HG03521 (cell line): ENCODE measurements around the gene SLC10A7.

Experiments
- ATAC-seq: cut with Tn5 transposase; IDR thresholded peaks from one replicate; pipeline ENCODE4 v1.9.1; 2021; ENCODE audit warnings: mild to moderate bottlenecking, moderate library complexity; ENCODE audit not compliant: unreplicated experiment

Gene SLC10A7

GRCh38 chr4:146265950-146266490 lies 255.7 kb downstream of the SLC10A7 start:
- ATAC-seq = no peak

DNA sequence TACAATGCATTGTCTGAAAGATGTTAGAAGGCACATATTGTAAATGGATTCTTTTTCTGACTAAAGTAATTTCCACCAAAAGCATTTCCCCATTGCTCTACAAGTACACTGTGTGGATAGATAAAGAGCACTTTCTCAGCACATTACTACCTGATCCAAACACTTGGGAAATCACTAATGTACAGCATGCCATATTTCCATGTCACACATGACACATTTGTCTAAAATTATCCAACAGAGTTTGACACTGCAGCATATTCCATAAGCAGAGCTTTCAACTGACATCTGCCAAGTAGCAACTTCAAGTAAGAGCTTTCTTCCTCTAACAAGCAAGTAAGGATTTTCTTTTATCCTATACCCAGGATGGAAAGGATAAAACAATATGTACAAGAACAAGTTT lies 257.9 kb downstream of the SLC10A7 start:
- ATAC-seq = no peak

DNA sequence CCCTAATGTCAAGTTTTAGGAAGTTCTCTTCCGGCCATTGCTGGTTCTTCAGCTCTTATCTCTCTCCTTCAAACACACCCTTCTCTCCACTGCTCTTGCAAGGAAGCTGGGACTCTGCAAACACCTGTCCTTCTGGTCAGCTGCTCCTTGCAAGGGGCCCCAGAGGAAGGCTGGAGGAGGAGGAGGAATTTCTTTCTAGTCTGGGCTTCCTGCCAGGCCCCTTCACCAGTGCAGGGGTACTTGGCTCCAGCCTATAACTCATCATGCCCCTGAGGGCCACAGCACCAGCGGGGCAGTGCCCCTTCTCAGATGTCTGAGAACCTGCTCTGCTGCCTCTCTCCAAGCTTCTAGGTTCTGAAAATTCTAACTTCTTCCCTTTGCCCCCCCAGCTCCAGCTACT lies 260.7 kb downstream of the SLC10A7 start:
- no peak for ATAC-seq

- ATAC-seq = no peak
Measured at GRCh38 chr4:146260521-146260920, 261.2 kb downstream of the SLC10A7 start.

DNA sequence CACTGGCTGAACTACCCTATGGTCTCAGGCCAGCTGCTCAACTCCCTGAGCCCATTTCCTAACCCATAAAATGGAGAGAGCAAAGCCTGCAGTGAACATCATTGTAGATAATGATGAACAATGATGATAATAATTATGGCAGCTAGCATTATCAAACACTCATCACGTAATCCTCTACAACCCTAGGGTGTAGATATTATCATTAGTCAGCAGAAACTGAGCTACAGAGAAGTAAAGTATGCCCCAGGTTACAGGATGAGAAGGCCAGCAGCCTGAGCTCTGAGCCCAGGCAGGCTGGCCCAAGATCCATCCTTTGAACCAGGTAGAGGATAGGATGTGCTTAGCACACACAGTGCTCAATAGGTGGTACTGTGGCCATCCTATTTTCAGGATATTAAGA lies 264.2 kb downstream of the SLC10A7 start:
- no peak for ATAC-seq

GRCh38 chr4:146256328-146256727 lies 265.4 kb downstream of the SLC10A7 start:
- no peak for ATAC-seq

GRCh38 chr4:146255874-146256273 lies 265.9 kb downstream of the SLC10A7 start:
- no peak for ATAC-seq

- ATAC-seq = no peak
Measured at GRCh38 chr4:146255463-146255862, 266.3 kb downstream of the SLC10A7 start.

DNA sequence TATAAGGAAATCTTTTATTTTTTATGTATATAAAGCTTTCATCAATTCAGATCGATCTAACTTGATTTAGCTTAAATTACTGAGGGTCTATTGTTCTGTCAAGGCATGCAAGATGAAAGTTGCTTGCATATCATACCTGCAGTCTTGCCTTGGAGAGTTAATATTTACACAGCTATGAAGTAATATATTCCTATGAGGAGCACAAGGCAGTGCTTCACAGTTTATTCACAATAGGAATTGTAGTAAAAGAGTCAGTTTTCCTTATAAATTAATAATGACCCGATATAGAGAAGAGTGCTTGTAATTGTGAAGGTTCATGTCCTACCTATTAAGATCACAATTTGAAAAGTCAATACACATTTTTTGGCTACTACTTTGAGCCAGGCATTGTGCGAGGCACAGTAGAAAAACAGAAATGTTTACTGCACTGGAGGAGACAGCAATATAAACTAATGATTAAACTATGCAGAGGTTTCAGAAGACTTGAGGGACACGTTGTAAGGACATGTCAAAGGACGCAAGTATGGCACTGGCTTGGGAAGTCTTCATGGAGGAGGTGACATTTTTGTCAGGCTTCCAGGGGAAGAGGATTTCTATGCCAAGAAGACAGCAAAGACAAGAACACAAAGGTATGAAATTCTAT lies 268.6 kb downstream of the SLC10A7 start:
- no peak for ATAC-seq

- ATAC-seq = no peak
Measured at GRCh38 chr4:146247356-146247755, 274.4 kb downstream of the SLC10A7 start.

GRCh38 chr4:146246381-146246780 lies 275.4 kb downstream of the SLC10A7 start:
- ATAC-seq = no peak

- ATAC-seq = no peak
Measured at GRCh38 chr4:146245850-146246249, 275.9 kb downstream of the SLC10A7 start.

DNA sequence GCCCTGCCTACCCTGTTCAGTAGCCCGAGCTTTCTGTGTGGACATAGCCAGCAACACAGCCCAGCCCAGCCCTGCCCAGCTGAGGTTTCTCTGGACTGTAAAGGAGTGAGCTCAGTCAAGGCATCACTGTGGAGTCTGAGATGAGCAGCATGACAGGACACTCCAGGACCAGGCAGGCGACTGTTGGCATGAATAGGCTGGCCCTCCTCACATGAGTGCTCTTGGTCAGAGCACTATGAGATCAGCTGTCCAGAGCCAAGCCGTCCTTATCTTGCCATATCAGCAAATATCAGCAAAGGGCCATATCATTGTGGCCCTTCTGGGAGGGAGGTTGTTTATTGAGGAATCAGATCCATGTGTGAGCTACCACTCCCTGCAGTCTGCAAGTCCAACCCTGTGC lies 276.5 kb downstream of the SLC10A7 start:
- no peak for ATAC-seq

- ATAC-seq = no peak
Measured at GRCh38 chr4:146244496-146244895, 277.2 kb downstream of the SLC10A7 start.

GRCh38 chr4:146243883-146244277 lies 277.9 kb downstream of the SLC10A7 start:
- no peak for ATAC-seq

DNA sequence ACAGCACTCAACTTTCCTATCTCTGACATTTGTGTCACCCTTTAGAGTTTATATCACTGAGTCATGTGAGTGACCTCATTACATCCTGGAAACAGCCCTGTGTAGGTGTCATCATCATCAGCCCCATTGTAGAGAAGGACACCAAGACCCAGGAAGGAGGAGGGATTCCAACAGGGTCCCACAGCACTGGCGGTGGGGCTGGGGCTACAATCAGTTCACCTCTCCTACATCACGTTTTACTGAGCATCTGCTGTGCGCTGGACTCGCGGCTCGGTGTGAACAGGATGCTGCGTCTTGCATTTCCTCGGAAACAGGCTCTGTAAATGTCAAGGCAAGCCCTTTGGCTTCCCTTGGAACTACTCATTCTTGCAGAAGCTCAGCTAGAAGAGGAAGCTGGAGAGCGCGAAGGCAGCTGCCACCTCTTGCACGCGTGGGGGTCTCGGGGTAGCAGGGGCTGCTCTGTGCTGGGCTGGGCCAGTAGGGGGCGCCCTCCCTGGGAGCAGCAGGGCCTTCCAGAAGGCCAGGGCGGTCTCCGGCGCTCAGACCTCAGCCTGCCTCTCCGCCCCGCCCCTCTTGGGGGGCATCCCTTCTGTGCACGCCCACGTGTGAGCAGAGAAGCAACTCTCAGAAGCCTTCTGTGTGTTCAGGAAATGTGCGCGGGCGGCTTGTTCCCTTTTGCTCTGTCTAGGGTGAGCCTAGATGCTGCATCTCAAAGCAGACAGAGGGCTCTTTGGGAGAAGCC lies 278.4 kb downstream of the SLC10A7 start:
- peak; percentile 84 for ATAC-seq

DNA sequence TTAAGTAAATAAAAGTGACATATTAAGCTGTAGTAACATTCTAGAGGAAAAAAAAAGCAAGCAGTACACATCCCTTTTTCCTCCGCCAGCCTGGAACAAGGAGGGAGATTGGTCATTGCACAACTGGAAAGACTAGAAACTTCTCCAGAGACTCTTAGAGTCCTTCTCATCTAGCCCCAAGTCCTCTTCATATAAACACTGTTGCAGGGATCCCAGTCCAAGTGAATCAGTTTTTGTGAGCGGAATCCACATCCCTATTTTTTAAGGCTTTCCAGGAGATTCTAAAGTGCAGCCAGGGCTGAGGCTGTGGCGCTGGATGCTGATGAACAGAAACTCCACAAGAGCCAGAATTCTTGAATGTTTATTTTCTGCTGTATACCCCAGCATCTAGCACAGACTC lies 283.6 kb downstream of the SLC10A7 start:
- ATAC-seq = no peak

DNA sequence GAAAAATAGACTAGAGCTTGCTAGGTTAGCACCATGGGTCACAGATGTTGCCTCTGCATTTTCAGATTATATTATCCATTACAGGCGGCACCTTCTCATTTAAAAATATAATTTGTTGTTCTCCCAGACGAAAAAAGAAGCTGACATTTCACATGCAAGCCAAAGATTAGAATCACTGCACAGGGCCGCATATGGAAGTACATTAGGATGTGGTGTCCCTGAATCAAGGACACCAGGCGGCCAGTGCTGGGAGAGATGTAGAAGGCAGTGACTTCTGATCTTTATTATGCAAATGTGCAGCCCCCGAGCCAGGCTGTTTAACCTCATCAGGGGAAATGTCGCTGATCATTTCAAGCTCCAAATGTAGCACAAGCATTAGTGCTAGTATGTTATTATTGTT lies 284.6 kb downstream of the SLC10A7 start:
- ATAC-seq = no peak

DNA sequence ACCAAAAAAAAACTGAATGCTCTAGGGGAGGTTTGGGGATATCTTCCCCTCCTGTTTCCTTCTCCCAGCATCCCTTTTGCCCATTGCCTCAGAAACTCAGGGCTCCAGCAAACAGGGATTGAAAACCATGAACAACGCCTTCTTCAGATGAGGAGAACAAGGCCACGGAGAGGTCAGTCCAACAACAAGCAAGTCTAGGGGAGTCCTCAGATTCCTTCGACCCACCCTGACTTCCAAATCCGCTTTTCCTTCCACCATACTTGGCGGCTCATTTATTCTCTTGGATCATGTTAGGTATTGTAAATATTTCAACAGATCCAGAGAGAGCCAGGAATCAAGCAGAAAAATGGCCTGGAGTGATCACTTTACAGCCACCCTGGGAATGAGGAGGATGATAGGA lies 285.5 kb downstream of the SLC10A7 start:
- no peak for ATAC-seq

- no peak for ATAC-seq
Measured at GRCh38 chr4:146235654-146236177, 286.0 kb downstream of the SLC10A7 start.

GRCh38 chr4:146232131-146232722 lies 289.5 kb downstream of the SLC10A7 start:
- ATAC-seq = no peak

DNA sequence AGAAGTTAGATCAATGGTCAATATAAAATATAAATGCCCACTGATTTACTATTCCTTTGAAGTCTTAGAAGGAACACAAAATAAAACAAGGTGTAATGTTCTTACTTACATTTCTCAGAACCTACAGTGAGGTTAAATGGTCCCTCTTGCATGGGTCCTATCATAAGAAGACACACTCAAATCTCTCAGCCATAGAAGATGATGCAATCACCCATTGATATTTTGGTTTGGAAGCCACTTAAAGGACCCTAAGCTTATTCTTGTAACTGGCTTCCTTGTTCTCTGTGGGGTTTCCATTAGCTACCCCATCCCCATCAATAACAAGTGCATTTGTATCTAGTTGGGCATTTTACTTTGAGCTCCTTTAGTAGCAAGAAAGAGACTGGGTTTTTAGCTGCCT lies 292.3 kb downstream of the SLC10A7 start:
- no peak for ATAC-seq
